DND-41 (cell line): ENCODE data around the gene TCAP.

ENCODE experiments used
- EZH2 ChIP-seq: IDR thresholded peaks from 3 replicates; pipeline ENCODE4 v1.6.1; 2012; ENCODE audit warnings: borderline replicate concordance, low read depth, mild to moderate bottlenecking, moderate library complexity, low read length, inconsistent platforms; ENCODE audit not compliant: severe bottlenecking
- TF ChIP-seq, protein P1 (sequence below): IDR thresholded peaks from 2 replicates; pipeline ENCODE4 v1.5.1; 2012; ENCODE audit warnings: borderline replicate concordance, low read length, moderate library complexity, mild to moderate bottlenecking; ENCODE audit not compliant: poor library complexity, severe bottlenecking; ENCODE audit errors: extremely low read depth

DNA sequence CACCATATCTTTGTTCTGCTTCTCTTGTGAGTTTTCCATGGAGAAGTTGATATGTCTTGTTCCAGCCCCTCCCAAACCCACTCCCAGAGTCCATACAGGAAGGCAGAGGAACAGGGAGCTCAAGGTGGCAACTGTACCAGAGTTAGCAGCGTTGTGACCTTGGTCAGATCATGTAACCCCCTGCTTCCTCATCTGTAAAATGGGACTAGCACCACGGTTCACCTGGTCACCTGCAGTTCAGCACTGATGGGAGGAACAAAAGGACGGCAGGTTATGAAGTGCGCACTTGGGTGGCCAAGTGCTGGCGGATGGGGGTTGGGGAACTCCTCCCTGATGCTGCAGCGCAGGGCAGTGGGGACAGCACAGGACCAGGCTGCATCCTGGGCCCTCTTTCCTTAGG is 49.7 kb upstream of the TCAP start:
- TF ChIP-seq, protein P1, sequence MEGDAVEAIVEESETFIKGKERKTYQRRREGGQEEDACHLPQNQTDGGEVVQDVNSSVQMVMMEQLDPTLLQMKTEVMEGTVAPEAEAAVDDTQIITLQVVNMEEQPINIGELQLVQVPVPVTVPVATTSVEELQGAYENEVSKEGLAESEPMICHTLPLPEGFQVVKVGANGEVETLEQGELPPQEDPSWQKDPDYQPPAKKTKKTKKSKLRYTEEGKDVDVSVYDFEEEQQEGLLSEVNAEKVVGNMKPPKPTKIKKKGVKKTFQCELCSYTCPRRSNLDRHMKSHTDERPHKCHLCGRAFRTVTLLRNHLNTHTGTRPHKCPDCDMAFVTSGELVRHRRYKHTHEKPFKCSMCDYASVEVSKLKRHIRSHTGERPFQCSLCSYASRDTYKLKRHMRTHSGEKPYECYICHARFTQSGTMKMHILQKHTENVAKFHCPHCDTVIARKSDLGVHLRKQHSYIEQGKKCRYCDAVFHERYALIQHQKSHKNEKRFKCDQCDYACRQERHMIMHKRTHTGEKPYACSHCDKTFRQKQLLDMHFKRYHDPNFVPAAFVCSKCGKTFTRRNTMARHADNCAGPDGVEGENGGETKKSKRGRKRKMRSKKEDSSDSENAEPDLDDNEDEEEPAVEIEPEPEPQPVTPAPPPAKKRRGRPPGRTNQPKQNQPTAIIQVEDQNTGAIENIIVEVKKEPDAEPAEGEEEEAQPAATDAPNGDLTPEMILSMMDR, result no peak
- no peak for TF ChIP-seq EZH2
